Measurements from ENCODE around the gene C10orf95. TPM values are rescaled to one million over a fixed set of nuclear protein-coding genes. Genes with fewer than 3 reads are reported as not detected.

Gene C10orf95
- total RNA-seq, 1 donor: not detected

DNA sequence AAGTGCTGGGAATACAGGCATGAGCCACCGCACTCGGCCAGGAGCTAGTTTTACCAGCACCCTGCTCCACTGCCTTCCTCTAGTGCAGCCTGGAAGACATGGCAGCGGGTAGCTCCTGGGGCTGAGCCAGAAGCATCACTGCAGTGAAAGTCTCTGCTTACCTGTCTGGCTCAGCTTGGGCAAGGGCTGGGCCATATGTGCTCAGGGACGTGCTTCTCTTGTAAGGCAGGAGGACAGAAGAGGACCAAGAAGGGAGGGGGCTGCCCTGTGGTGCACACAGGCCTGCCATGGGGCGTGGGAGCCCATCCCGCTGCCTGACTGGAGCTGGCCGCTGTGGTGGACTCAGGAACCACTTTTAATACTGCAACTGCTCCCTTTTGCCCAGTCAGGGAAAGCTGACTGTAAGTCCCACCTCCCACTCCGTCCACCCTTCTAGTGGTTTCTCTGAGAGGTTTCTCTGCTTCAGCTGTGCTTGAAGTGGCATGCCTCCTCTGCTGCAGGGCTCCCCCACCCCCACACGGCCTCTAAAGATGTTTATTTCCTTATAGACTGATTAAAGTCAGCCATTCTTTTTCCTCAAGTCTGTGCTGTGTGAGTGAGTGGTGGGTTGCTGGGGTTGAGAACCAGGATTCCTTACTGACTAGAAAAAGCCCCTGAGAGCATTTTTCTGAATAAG lies 25.3 kb upstream of the C10orf95 start:
- no peak overlapping the region for H3K27ac ChIP-seq (ENCODE audit: low read depth, low read length)
- no peaks in the 10 kb centered on the region for H3K9me3 ChIP-seq (ENCODE audit: low read depth, low read length)
- peaks cover 25% of the 10 kb centered on the region for H3K36me3 ChIP-seq (ENCODE audit: insufficient read depth, low read length)
- no peak overlapping the region for H3K4me2 ChIP-seq (ENCODE audit: insufficient read depth, low read length)
- H3K79me2 ChIP-seq (ENCODE audit: insufficient read depth, low read length): no peaks in the 10 kb centered on the region
- no peak overlapping the region for H2AFZ ChIP-seq (ENCODE audit: low read length)
- peaks cover 3% of the 10 kb centered on the region for H4K20me1 ChIP-seq (ENCODE audit: insufficient read depth, low read length)
- no peaks in the 10 kb centered on the region for H3K4me1 ChIP-seq (ENCODE audit: insufficient read depth, low read length)
- no peaks in the 10 kb centered on the region for H3K27me3 ChIP-seq (ENCODE audit: insufficient read depth, low read length)
- TF ChIP-seq, protein P1, sequence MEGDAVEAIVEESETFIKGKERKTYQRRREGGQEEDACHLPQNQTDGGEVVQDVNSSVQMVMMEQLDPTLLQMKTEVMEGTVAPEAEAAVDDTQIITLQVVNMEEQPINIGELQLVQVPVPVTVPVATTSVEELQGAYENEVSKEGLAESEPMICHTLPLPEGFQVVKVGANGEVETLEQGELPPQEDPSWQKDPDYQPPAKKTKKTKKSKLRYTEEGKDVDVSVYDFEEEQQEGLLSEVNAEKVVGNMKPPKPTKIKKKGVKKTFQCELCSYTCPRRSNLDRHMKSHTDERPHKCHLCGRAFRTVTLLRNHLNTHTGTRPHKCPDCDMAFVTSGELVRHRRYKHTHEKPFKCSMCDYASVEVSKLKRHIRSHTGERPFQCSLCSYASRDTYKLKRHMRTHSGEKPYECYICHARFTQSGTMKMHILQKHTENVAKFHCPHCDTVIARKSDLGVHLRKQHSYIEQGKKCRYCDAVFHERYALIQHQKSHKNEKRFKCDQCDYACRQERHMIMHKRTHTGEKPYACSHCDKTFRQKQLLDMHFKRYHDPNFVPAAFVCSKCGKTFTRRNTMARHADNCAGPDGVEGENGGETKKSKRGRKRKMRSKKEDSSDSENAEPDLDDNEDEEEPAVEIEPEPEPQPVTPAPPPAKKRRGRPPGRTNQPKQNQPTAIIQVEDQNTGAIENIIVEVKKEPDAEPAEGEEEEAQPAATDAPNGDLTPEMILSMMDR (IDR thresholded peaks at IDR 0.05; ENCODE audit: extremely low read depth, low read depth, low read length): no peak
- H3K4me3 ChIP-seq (ENCODE audit: insufficient read depth, low read length): no peak overlapping the region
- DNase-seq (ENCODE audit: insufficient read length, low spot score, missing footprints): peak; percentile 89

DNA sequence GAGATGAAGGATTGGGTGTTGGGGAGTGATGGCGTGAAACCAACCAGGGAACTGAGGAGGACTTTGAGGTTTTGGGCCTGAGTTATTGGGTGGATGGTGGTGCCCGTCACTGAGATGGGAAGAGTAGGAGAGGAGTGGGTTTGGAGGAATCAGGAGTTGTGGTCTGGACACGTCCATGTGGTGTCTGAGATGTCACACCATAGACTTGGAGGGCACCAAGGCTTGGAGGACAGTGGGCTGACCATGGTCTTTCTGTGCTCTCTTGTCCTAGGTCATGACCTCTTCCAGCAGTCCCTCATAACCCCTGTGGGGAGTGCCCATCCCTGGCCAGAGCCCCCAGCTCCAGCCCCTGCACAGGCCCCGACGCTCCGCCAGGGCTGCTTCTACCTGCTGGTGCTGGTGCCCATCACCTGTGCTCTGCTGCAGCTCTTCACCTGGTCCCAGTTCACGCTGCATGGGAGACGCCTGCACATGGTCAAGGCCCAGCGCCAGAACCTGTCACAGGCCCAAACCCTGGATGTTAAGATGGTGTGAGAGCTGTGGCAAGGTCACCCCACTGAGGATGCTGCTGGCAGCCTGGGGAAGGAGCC lies 24.2 kb upstream of the C10orf95 start:
- Histone ChIP-seq H3K9me3 (ENCODE audit: low read depth, low read length) (no peaks in the 10 kb centered on the region), H3K27ac (ENCODE audit: low read depth, low read length) (no peak overlapping the region), H3K4me1 (ENCODE audit: insufficient read depth, low read length) (no peaks in the 10 kb centered on the region), H3K27me3 (ENCODE audit: insufficient read depth, low read length) (no peaks in the 10 kb centered on the region), H2AFZ (ENCODE audit: low read length) (no peak overlapping the region), H3K4me3 (ENCODE audit: insufficient read depth, low read length) (no peak overlapping the region), H4K20me1 (ENCODE audit: insufficient read depth, low read length) (peaks cover 3% of the 10 kb centered on the region), H3K36me3 (ENCODE audit: insufficient read depth, low read length) (peaks cover 15% of the 10 kb centered on the region), H3K4me2 (ENCODE audit: insufficient read depth, low read length) (no peak overlapping the region), H3K79me2 (ENCODE audit: insufficient read depth, low read length) (no peaks in the 10 kb centered on the region)
- TF ChIP-seq, protein P1 (IDR thresholded peaks at IDR 0.05; ENCODE audit: extremely low read depth, low read depth, low read length): no peak
- DNase-seq (ENCODE audit: insufficient read length, low spot score, missing footprints): peak; percentile 47

DNA sequence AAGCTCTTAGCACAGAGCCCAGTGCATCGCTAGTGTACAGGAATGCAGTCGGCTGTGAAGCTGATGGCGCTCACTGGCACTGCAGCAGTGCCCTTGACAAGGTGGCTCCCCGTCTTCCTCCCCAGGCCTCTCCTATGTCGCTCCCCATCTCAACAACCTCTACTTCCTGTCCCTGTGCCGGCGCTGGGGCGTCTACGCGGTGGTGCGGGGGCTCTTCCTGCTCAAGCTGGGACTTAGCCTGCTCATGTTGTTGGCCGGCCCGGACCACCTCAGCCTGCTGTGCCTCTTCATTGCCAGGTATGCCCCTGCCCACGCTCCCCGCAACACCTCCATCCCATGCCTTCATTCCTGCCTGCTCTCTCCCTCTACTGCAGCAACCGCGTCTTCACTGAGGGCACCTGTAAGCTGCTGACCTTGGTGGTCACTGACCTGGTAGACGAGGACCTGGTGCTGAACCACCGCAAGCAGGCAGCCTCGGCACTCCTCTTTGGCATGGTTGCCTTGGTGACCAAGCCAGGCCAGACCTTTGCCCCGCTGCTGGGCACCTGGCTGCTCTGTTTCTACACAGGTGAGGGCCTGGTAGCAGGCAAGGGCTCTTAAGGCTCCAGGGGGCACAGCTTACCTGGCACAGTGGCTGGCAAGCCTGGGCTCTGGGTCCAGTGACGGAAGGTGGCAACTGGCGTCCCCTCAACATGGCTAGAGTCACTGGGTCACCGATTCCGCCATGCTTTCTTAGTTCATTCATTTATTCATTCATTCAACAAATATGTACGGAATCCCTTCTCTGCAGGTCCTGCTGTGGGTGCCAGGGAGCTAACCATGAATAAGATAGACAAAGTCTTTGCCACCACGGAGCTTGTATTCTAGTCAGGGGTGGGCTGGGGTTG lies 22.3 kb upstream of the C10orf95 start:
- Histone ChIP-seq H4K20me1 (ENCODE audit: insufficient read depth, low read length) (no peaks in the 10 kb centered on the region), H3K4me1 (ENCODE audit: insufficient read depth, low read length) (peaks cover 7% of the 10 kb centered on the region), H3K9me3 (ENCODE audit: low read depth, low read length) (no peaks in the 10 kb centered on the region), H3K4me2 (ENCODE audit: insufficient read depth, low read length) (no peak overlapping the region), H3K27ac (ENCODE audit: low read depth, low read length) (no peak overlapping the region), H2AFZ (ENCODE audit: low read length) (no peak overlapping the region), H3K79me2 (ENCODE audit: insufficient read depth, low read length) (no peaks in the 10 kb centered on the region), H3K27me3 (ENCODE audit: insufficient read depth, low read length) (no peaks in the 10 kb centered on the region), H3K36me3 (ENCODE audit: insufficient read depth, low read length) (peaks cover 4% of the 10 kb centered on the region), H3K4me3 (ENCODE audit: insufficient read depth, low read length) (no peak overlapping the region)
- TF ChIP-seq, protein P1 (IDR thresholded peaks at IDR 0.05; ENCODE audit: extremely low read depth, low read depth, low read length): no peak
- peak; percentile 80 for DNase-seq (ENCODE audit: insufficient read length, low spot score, missing footprints)
